Sigmoid colon (tissue), 4 donors: ENCODE data around the gene SPTA1.

Experiments
- EP300 ChIP-seq, 4 donors: sonication (generic); formaldehyde crosslinking; IDR thresholded peaks; one replicate each; pipeline ENCODE4 v1.6.1; 2017; ENCODE audit warnings: antibody characterized with exemption in 4 of 4
- POLR2A ChIP-seq, 2 donors: fragments of 450-650 bp; IDR thresholded peaks; one replicate each; pipeline ENCODE4 v1.6.1; 2016; ENCODE audit warnings: antibody characterized with exemption in 2 of 2, mild to moderate bottlenecking in 2 of 2, moderate library complexity in 2 of 2
- TF ChIP-seq, protein P1 (sequence below), 4 experiments: fragments of 450-650 bp in 3 of 4; fragments of 200-600 bp in 1 of 4; IDR thresholded peaks; one replicate each; pipeline ENCODE4 v1.5.1; 2016 to 2019; ENCODE audit warnings: antibody characterized with exemption in 4 of 4, mild to moderate bottlenecking in 3 of 4, moderate library complexity in 2 of 4

DNA sequence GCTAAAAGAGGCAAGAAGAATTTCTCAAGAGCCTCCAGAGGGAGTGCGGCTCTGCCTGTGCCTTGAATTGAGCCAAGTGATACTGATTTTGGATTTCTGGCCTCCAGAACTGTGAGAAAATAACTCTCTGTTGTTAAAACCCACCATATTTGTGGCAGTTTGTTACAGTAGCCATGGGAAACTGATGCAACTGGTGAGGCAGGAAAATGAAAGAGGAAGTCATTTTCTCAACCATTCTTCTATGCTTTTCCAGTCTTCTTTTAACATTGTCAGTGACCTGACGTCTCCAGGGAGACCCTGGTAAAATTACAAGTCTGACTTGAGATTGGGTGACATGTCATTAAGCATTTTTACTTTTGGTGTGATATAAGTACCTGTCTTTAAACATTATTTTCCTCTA lies 121.9 kb downstream of the SPTA1 start:
- TF ChIP-seq POLR2A (IDR thresholded peaks at IDR 0.05) (no peak), EP300 (IDR thresholded peaks at IDR 0.05) (no peak)
- TF ChIP-seq, protein P1, sequence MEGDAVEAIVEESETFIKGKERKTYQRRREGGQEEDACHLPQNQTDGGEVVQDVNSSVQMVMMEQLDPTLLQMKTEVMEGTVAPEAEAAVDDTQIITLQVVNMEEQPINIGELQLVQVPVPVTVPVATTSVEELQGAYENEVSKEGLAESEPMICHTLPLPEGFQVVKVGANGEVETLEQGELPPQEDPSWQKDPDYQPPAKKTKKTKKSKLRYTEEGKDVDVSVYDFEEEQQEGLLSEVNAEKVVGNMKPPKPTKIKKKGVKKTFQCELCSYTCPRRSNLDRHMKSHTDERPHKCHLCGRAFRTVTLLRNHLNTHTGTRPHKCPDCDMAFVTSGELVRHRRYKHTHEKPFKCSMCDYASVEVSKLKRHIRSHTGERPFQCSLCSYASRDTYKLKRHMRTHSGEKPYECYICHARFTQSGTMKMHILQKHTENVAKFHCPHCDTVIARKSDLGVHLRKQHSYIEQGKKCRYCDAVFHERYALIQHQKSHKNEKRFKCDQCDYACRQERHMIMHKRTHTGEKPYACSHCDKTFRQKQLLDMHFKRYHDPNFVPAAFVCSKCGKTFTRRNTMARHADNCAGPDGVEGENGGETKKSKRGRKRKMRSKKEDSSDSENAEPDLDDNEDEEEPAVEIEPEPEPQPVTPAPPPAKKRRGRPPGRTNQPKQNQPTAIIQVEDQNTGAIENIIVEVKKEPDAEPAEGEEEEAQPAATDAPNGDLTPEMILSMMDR (IDR thresholded peaks at IDR 0.05), result no peak
